GM21737 (cell line): ENCODE results near the gene CEACAM1.
"Not testable (repeated sequence)": the region's sequence is repeated elsewhere in the genome, so short reads cannot be mapped to it uniquely, and the experiment has no call there.

Experiments used
- ATAC-seq: cut with Tn5 transposase; IDR thresholded peaks from one replicate; pipeline ENCODE4 v1.9.1; 2021; ENCODE audit warnings: mild to moderate bottlenecking, moderate library complexity; ENCODE audit not compliant: unreplicated experiment

CEACAM1 gene

GRCh38 chr19:42528354-42529247 is at the start of gene CEACAM1:
Gene CEACAM1, minus strand, starts transcription at chr19:42528481. Its CDS starts 107 bp downstream, at chr19:42528374.
- no peak for ATAC-seq

- ATAC-seq: no peak
Measured at GRCh38 chr19:42577016-42577415, 48.7 kb upstream of the CEACAM1 start.

- ATAC-seq: no peak
Measured at GRCh38 chr19:42576241-42576640, 48.0 kb upstream of the CEACAM1 start.

GRCh38 chr19:42573642-42574041 is 45.4 kb upstream of the CEACAM1 start:
- ATAC-seq: no peak

GRCh38 chr19:42571116-42571515 is 42.8 kb upstream of the CEACAM1 start:
- no peak for ATAC-seq

- ATAC-seq: no peak
Measured at GRCh38 chr19:42569193-42569592, 40.9 kb upstream of the CEACAM1 start.

GRCh38 chr19:42568006-42568405 is 39.7 kb upstream of the CEACAM1 start:
- ATAC-seq: no peak

GRCh38 chr19:42567567-42567966 is 39.3 kb upstream of the CEACAM1 start:
- ATAC-seq: no peak

- no peak for ATAC-seq
Measured at GRCh38 chr19:42563352-42564210, 35.3 kb upstream of the CEACAM1 start.

- no peak for ATAC-seq
Measured at GRCh38 chr19:42561512-42561911, 33.2 kb upstream of the CEACAM1 start.

- no peak for ATAC-seq
Measured at GRCh38 chr19:42560731-42561130, 32.5 kb upstream of the CEACAM1 start.

GRCh38 chr19:42558450-42559150 is 30.3 kb upstream of the CEACAM1 start:
- no peak for ATAC-seq

GRCh38 chr19:42557386-42557871 is 29.1 kb upstream of the CEACAM1 start:
- ATAC-seq: not testable (repeated sequence)

- no peak for ATAC-seq
Measured at GRCh38 chr19:42555801-42556200, 27.5 kb upstream of the CEACAM1 start.

GRCh38 chr19:42555317-42555716 is 27.0 kb upstream of the CEACAM1 start:
- no peak for ATAC-seq

GRCh38 chr19:42554046-42554575 is 25.8 kb upstream of the CEACAM1 start:
- ATAC-seq: no peak

- ATAC-seq: no peak
Measured at GRCh38 chr19:42553292-42554045, 25.2 kb upstream of the CEACAM1 start.

GRCh38 chr19:42552086-42553065 is 24.1 kb upstream of the CEACAM1 start:
- ATAC-seq: no peak

GRCh38 chr19:42550521-42550920 is 22.2 kb upstream of the CEACAM1 start:
- not testable (repeated sequence) for ATAC-seq
